HG02884 (cell line): Measurements from ENCODE around the gene C19orf85.
A peak's percentile ranks its signal among the peaks of the same experiment; 100 is the strongest.
"Not testable (repeated sequence)": the region's sequence is repeated elsewhere in the genome, so short reads cannot be mapped to it uniquely, and the experiment has no call there.

ENCODE experiments used
- ATAC-seq: cut with Tn5 transposase; IDR thresholded peaks from one replicate; pipeline ENCODE4 v1.9.1; 2021; ENCODE audit warnings: mild to moderate bottlenecking, moderate library complexity; ENCODE audit not compliant: unreplicated experiment

The C19orf85 gene

GRCh38 chr19:55464662-55465054 lies at the start of gene C19orf85:
Gene C19orf85, minus strand, starts transcription at chr19:55464751. Its CDS starts 197 bp downstream, at chr19:55464554.
- ATAC-seq = no peak

GRCh38 chr19:55508120-55508519 lies 43.6 kb upstream of the C19orf85 start:
- no peak for ATAC-seq

- no peak for ATAC-seq
Measured at GRCh38 chr19:55504981-55505380, 40.4 kb upstream of the C19orf85 start.

GRCh38 chr19:55504252-55504603 lies 39.7 kb upstream of the C19orf85 start:
- ATAC-seq = no peak

GRCh38 chr19:55503502-55504251 lies 39.1 kb upstream of the C19orf85 start:
- ATAC-seq = peak; percentile 85

- ATAC-seq = no peak
Measured at GRCh38 chr19:55503157-55503501, 38.6 kb upstream of the C19orf85 start.

GRCh38 chr19:55502197-55502952 lies 37.8 kb upstream of the C19orf85 start:
- no peak for ATAC-seq

- ATAC-seq = no peak
Measured at GRCh38 chr19:55500368-55500952, 35.9 kb upstream of the C19orf85 start.

- no peak for ATAC-seq
Measured at GRCh38 chr19:55498246-55498840, 33.8 kb upstream of the C19orf85 start.

GRCh38 chr19:55497763-55498162 lies 33.2 kb upstream of the C19orf85 start:
- no peak for ATAC-seq

GRCh38 chr19:55496820-55497219 lies 32.3 kb upstream of the C19orf85 start:
- ATAC-seq = not testable (repeated sequence)

- ATAC-seq = no peak
Measured at GRCh38 chr19:55495646-55496349, 31.2 kb upstream of the C19orf85 start.

- no peak for ATAC-seq
Measured at GRCh38 chr19:55494172-55494761, 29.7 kb upstream of the C19orf85 start.

- no peak for ATAC-seq
Measured at GRCh38 chr19:55493645-55494171, 29.2 kb upstream of the C19orf85 start.

- ATAC-seq = no peak
Measured at GRCh38 chr19:55493052-55493644, 28.6 kb upstream of the C19orf85 start.

GRCh38 chr19:55492362-55492944 lies 27.9 kb upstream of the C19orf85 start:
- no peak for ATAC-seq

GRCh38 chr19:55491546-55492360 lies 27.2 kb upstream of the C19orf85 start:
- no peak for ATAC-seq

- ATAC-seq = no peak
Measured at GRCh38 chr19:55490478-55491432, 26.2 kb upstream of the C19orf85 start.
